GM21447 (cell line): ENCODE data around the gene ACSM2B.
"Not testable (repeated sequence)": the region's sequence is repeated elsewhere in the genome, so short reads cannot be mapped to it uniquely, and the experiment has no call there.

ENCODE experiments used
- ATAC-seq: cut with Tn5 transposase; IDR thresholded peaks from one replicate; pipeline ENCODE4 v1.9.1; 2021; ENCODE audit not compliant: unreplicated experiment

The ACSM2B gene

GRCh38 chr16:20595694-20596093 lies 19.5 kb upstream of the ACSM2B start:
- not testable (repeated sequence) for ATAC-seq

GRCh38 chr16:20595068-20595467 lies 18.9 kb upstream of the ACSM2B start:
- not testable (repeated sequence) for ATAC-seq

- not testable (repeated sequence) for ATAC-seq
Observed at GRCh38 chr16:20592780-20593179, 16.6 kb upstream of the ACSM2B start.

GRCh38 chr16:20589486-20589885 lies 13.3 kb upstream of the ACSM2B start:
- not testable (repeated sequence) for ATAC-seq

- ATAC-seq: not testable (repeated sequence)
Observed at GRCh38 chr16:20587645-20588074, 11.5 kb upstream of the ACSM2B start.

- not testable (repeated sequence) for ATAC-seq
Observed at GRCh38 chr16:20586716-20587115, 10.5 kb upstream of the ACSM2B start.

- not testable (repeated sequence) for ATAC-seq
Observed at GRCh38 chr16:20586112-20586511, 9.9 kb upstream of the ACSM2B start.

GRCh38 chr16:20580487-20581259 lies 4.5 kb upstream of the ACSM2B start:
- ATAC-seq: not testable (repeated sequence)

GRCh38 chr16:20578091-20578490 lies 1.9 kb upstream of the ACSM2B start:
- not testable (repeated sequence) for ATAC-seq

- not testable (repeated sequence) for ATAC-seq
Observed at GRCh38 chr16:20569117-20569651, 7.0 kb downstream of the ACSM2B start.

GRCh38 chr16:20568404-20568803 lies 7.8 kb downstream of the ACSM2B start:
- no peak for ATAC-seq

- no peak for ATAC-seq
Observed at GRCh38 chr16:20566864-20567263, 9.3 kb downstream of the ACSM2B start.

GRCh38 chr16:20565334-20565733 lies 10.8 kb downstream of the ACSM2B start:
- not testable (repeated sequence) for ATAC-seq

GRCh38 chr16:20564218-20564617 lies 11.9 kb downstream of the ACSM2B start:
- not testable (repeated sequence) for ATAC-seq

GRCh38 chr16:20555628-20556027 lies 20.5 kb downstream of the ACSM2B start:
- not testable (repeated sequence) for ATAC-seq

- not testable (repeated sequence) for ATAC-seq
Observed at GRCh38 chr16:20554689-20555088, 21.5 kb downstream of the ACSM2B start.

GRCh38 chr16:20553493-20553892 lies 22.7 kb downstream of the ACSM2B start:
- ATAC-seq: not testable (repeated sequence)

GRCh38 chr16:20546951-20547350 lies 29.2 kb downstream of the ACSM2B start:
- ATAC-seq: not testable (repeated sequence)

GRCh38 chr16:20546278-20546853 lies 29.8 kb downstream of the ACSM2B start:
- ATAC-seq: not testable (repeated sequence)

- ATAC-seq: not testable (repeated sequence)
Observed at GRCh38 chr16:20540603-20541316, 35.4 kb downstream of the ACSM2B start.

GRCh38 chr16:20538687-20539086 lies 37.5 kb downstream of the ACSM2B start:
- no peak for ATAC-seq
